HEK293 (cell line): ENCODE measurements around the gene PRDM11.

Experiments used
- CTCF ChIA-PET: fragments of 350-600 bp; formaldehyde crosslinking; extraction: SDS; loops from one replicate; lab custom pipeline; 2021; ENCODE audit warnings: antibody characterized with exemption; lab: Yijun Ruan, JAX
- POLR2A ChIA-PET: fragments of 300-600 bp; formaldehyde crosslinking; extraction: SDS; loops from one replicate; lab custom pipeline; 2020; ENCODE audit warnings: antibody characterized with exemption, inconsistent platforms; lab: Yijun Ruan, JAX
- H3K27ac ChIP-seq: fragments of 200-500 bp; sonication (Bioruptor generic); 2 replicates; pipeline ENCODE4 v1.5.1; 2014; ENCODE audit warnings: low read depth, low read length, control low read depth, inconsistent platforms; ENCODE audit errors: extremely low read depth
- H3K36me3 ChIP-seq, 2 experiments: fragments of 200-500 bp in 1 of 2; sonication (Bioruptor generic) in 1 of 2; 1 replicate in 1 of 2; 2 replicates in 1 of 2; pipeline ENCODE4 v1.5.1; 2014 to 2017; ENCODE audit warnings: inconsistent platforms in 2 of 2, low read length in 2 of 2; ENCODE audit not compliant: control insufficient read depth in 2 of 2, insufficient read depth in 1 of 2
- H3K4me1 ChIP-seq: fragments of 200-500 bp; sonication (Bioruptor generic); 2 replicates; pipeline ENCODE4 v1.5.1; 2014; ENCODE audit warnings: mild to moderate bottlenecking, low read length, inconsistent platforms; ENCODE audit not compliant: control insufficient read depth, insufficient read depth
- H3K4me3 ChIP-seq: 2 replicates; pipeline ENCODE4 v1.5.1; 2011; ENCODE audit warnings: low read depth, mild to moderate bottlenecking, control low read depth, low read length, moderate library complexity
- H3K9me3 ChIP-seq: fragments of 200-500 bp; sonication (Bioruptor generic); 2 replicates; pipeline ENCODE4 v1.5.1; 2014; ENCODE audit warnings: low read depth, low read length, inconsistent platforms; ENCODE audit not compliant: control insufficient read depth, insufficient read depth
- GFI1B ChIP-seq: fragments of 450-650 bp; formaldehyde crosslinking; IDR thresholded peaks from 2 replicates; pipeline ENCODE4 v1.5.1; 2016; ENCODE audit warnings: missing biosample characterization, missing genetic modification characterization
- GLI2 ChIP-seq: fragments of 450-650 bp; formaldehyde crosslinking; IDR thresholded peaks from 2 replicates; pipeline ENCODE4; 2017; ENCODE audit warnings: missing biosample characterization, missing genetic modification characterization, low read depth, borderline replicate concordance
- OVOL3 ChIP-seq: fragments of 450-650 bp; formaldehyde crosslinking; IDR thresholded peaks from 2 replicates; pipeline ENCODE4 v1.5.1; 2016; ENCODE audit warnings: missing biosample characterization, missing genetic modification characterization
- PRDM4 ChIP-seq: fragments of 450-650 bp; formaldehyde crosslinking; IDR thresholded peaks from 2 replicates; pipeline ENCODE4 v1.5.1; 2017; ENCODE audit warnings: missing biosample characterization, missing genetic modification characterization
- PRDM6 ChIP-seq: fragments of 450-650 bp; formaldehyde crosslinking; IDR thresholded peaks from 2 replicates; pipeline ENCODE4 v1.5.1; 2017; ENCODE audit warnings: missing biosample characterization, missing genetic modification characterization
- TCF7L2 ChIP-seq: IDR thresholded peaks from 2 replicates; pipeline ENCODE4 v1.6.1; 2011; ENCODE audit warnings: low read depth, mild to moderate bottlenecking, inconsistent platforms, low read length, moderate library complexity, borderline replicate concordance
- WT1 ChIP-seq: fragments of 450-650 bp; formaldehyde crosslinking; IDR thresholded peaks from 2 replicates; pipeline ENCODE4 v1.5.1; 2016; ENCODE audit warnings: missing biosample characterization, missing genetic modification characterization
- ZFP3 ChIP-seq: fragments of 450-650 bp; formaldehyde crosslinking; IDR thresholded peaks from 2 replicates; pipeline ENCODE4 v1.5.1; 2016; ENCODE audit warnings: low read depth, missing biosample characterization, missing genetic modification characterization
- ZFP41 ChIP-seq: fragments of 450-650 bp; formaldehyde crosslinking; IDR thresholded peaks from 2 replicates; pipeline ENCODE4 v1.5.1; 2016; ENCODE audit warnings: missing biosample characterization, missing genetic modification characterization, borderline replicate concordance
- ZNF10 ChIP-seq: fragments of 450-650 bp; formaldehyde crosslinking; IDR thresholded peaks from 2 replicates; pipeline ENCODE4 v1.5.1; 2017; ENCODE audit warnings: missing biosample characterization, missing genetic modification characterization
- ZNF16 ChIP-seq: fragments of 450-650 bp; formaldehyde crosslinking; IDR thresholded peaks from 2 replicates; pipeline ENCODE4 v1.5.1; 2016; ENCODE audit warnings: low read depth, missing biosample characterization, missing genetic modification characterization
- ZNF184 ChIP-seq: fragments of 450-650 bp; IDR thresholded peaks from 2 replicates; pipeline ENCODE4 v1.5.1; 2018; ENCODE audit warnings: missing biosample characterization, mild to moderate bottlenecking, missing genetic modification characterization
- ZNF19 ChIP-seq: fragments of 450-650 bp; formaldehyde crosslinking; IDR thresholded peaks from 2 replicates; pipeline ENCODE4; 2016; ENCODE audit warnings: missing biosample characterization, missing genetic modification characterization, low read depth
- ZNF280C ChIP-seq: fragments of 450-650 bp; formaldehyde crosslinking; IDR thresholded peaks from 2 replicates; pipeline ENCODE4 v1.5.1; 2016; ENCODE audit warnings: missing biosample characterization, missing genetic modification characterization
- ZNF362 ChIP-seq: fragments of 450-650 bp; formaldehyde crosslinking; IDR thresholded peaks from 2 replicates; pipeline ENCODE4 v1.5.1; 2016; ENCODE audit warnings: missing biosample characterization, missing genetic modification characterization
- ZNF366 ChIP-seq: fragments of 450-650 bp; formaldehyde crosslinking; conservative IDR thresholded peaks from 2 replicates; pipeline ENCODE4 v1.5.1; 2016; ENCODE audit warnings: missing biosample characterization, missing genetic modification characterization
- ZNF394 ChIP-seq: fragments of 450-650 bp; formaldehyde crosslinking; IDR thresholded peaks from 2 replicates; pipeline ENCODE4 v1.5.1; 2016; ENCODE audit warnings: missing biosample characterization, missing genetic modification characterization, mild to moderate bottlenecking, moderate library complexity, borderline replicate concordance
- ZNF555 ChIP-seq: fragments of 450-650 bp; formaldehyde crosslinking; conservative IDR thresholded peaks from 2 replicates; pipeline ENCODE4 v1.5.1; 2017; ENCODE audit warnings: missing biosample characterization, mild to moderate bottlenecking, missing genetic modification characterization, inconsistent platforms
- ZNF626 ChIP-seq: fragments of 450-650 bp; sonication (Bioruptor Pico); formaldehyde crosslinking; IDR thresholded peaks from 2 replicates; pipeline ENCODE4 v1.5.1; 2018; ENCODE audit warnings: missing biosample characterization, missing genetic modification characterization, inconsistent platforms
- ZNF658 ChIP-seq: fragments of 450-650 bp; formaldehyde crosslinking; IDR thresholded peaks from 2 replicates; pipeline ENCODE4; 2016; ENCODE audit warnings: missing biosample characterization, missing genetic modification characterization
- ZNF660 ChIP-seq: fragments of 450-650 bp; IDR thresholded peaks from 2 replicates; pipeline ENCODE4 v1.5.1; 2018; ENCODE audit warnings: missing biosample characterization, mild to moderate bottlenecking, missing genetic modification characterization
- ZNF777 ChIP-seq: fragments of 450-650 bp; formaldehyde crosslinking; IDR thresholded peaks from 2 replicates; pipeline ENCODE4 v1.5.1; 2017; ENCODE audit warnings: missing biosample characterization, missing genetic modification characterization, borderline replicate concordance
- ZNF791 ChIP-seq: fragments of 450-650 bp; formaldehyde crosslinking; IDR thresholded peaks from 2 replicates; pipeline ENCODE4 v1.5.1; 2016; ENCODE audit warnings: missing biosample characterization, missing genetic modification characterization
- ZNF837 ChIP-seq: fragments of 450-650 bp; formaldehyde crosslinking; IDR thresholded peaks from 2 replicates; pipeline ENCODE4 v1.5.1; 2016; ENCODE audit warnings: missing biosample characterization, missing genetic modification characterization
- TF ChIP-seq, protein P1 (sequence below): fragments of 450-650 bp; formaldehyde crosslinking; IDR thresholded peaks from 2 replicates; pipeline ENCODE4 v1.5.1; 2016; ENCODE audit warnings: missing biosample characterization, missing genetic modification characterization, low read depth
- TF ChIP-seq, protein P2 (sequence below): fragments of 450-650 bp; formaldehyde crosslinking; IDR thresholded peaks from 2 replicates; pipeline ENCODE4 v1.5.1; 2016; ENCODE audit warnings: missing biosample characterization, missing genetic modification characterization

Gene PRDM11

GRCh38 chr11:45208135-45208534, 61.7 kb downstream of the PRDM11 start (continued):
- TF ChIP-seq, protein P1, sequence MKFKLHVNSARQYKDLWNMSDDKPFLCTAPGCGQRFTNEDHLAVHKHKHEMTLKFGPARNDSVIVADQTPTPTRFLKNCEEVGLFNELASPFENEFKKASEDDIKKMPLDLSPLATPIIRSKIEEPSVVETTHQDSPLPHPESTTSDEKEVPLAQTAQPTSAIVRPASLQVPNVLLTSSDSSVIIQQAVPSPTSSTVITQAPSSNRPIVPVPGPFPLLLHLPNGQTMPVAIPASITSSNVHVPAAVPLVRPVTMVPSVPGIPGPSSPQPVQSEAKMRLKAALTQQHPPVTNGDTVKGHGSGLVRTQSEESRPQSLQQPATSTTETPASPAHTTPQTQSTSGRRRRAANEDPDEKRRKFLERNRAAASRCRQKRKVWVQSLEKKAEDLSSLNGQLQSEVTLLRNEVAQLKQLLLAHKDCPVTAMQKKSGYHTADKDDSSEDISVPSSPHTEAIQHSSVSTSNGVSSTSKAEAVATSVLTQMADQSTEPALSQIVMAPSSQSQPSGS: no peak
- no peak for TF ChIP-seq ZNF366 (tag by site-specific recombination)
- TF ChIP-seq WT1 (tag by site-specific recombination): no peak
- no peak for TF ChIP-seq ZNF19 (tag by site-specific recombination)
- no peak for TF ChIP-seq ZNF362 (tag by site-specific recombination)
- TF ChIP-seq TCF7L2: no peak
- TF ChIP-seq ZNF626: no peak
- no peak for TF ChIP-seq ZNF837 (tag by site-specific recombination)
- TF ChIP-seq OVOL3: no peak
- TF ChIP-seq, protein P2, sequence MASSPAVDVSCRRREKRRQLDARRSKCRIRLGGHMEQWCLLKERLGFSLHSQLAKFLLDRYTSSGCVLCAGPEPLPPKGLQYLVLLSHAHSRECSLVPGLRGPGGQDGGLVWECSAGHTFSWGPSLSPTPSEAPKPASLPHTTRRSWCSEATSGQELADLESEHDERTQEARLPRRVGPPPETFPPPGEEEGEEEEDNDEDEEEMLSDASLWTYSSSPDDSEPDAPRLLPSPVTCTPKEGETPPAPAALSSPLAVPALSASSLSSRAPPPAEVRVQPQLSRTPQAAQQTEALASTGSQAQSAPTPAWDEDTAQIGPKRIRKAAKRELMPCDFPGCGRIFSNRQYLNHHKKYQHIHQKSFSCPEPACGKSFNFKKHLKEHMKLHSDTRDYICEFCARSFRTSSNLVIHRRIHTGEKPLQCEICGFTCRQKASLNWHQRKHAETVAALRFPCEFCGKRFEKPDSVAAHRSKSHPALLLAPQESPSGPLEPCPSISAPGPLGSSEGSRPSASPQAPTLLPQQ (tag by site-specific recombination): no peak
- TF ChIP-seq ZNF777 (tag by site-specific recombination): no peak

DNA sequence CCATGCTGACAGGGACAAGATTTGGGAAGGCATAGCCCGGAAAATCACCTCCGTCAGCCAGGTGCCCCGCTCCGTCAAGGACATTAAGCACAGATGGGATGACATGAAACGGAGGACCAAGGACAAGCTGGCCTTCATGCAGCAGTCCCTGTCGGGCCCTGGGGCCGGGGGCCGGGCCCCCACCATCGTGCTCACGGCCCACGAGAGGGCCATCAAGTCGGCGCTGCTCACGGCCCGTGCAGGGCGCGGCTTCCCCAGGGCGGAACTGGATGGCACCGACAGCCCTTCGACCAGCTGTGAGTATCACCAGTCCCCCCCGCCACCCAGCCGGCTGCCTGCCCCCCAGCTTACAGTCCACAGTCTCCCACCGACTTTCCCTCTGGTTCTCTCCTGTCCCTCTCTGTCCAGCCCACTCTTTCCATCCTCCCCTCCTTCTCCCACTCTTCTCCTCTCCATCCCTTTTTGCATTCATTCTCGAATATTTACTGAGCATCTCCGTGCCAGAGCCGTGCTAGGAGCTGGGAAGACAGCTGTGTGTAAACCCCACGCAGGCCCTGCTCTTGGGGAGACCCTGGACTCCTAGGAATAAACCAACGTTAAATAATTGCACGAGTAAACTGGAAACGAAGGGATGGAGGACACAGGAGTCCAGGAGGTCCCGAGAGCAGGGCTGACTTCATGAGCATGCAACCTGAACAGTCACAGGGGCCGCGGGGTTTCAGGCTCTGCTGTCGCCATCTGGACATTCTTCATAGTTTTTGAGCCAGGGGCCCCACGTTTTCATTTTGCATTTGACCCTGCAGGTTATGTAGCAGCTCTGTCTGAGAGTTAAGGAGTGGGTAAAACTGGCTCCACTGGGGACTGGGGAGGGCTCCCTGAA, 62.8 kb downstream of the PRDM11 start:
- ChIA-PET POLR2A (no interaction called here), CTCF (interaction anchor here (0.6 kb wide), 2 partner anchors 68 to 1556 kb away, joined by 3 read pairs; no protein-coding TSS in a partner anchor)
- peaks cover 0 to 4% of the 10 kb centered on the region in 2 experiments; a peak in 1 of 3 replicates for H3K36me3 ChIP-seq
- H3K4me1 ChIP-seq: no peaks in the 10 kb centered on the region
- H3K9me3 ChIP-seq: no peaks in the 10 kb centered on the region
- H3K27ac ChIP-seq: no peak overlapping the region
- no peak overlapping the region for H3K4me3 ChIP-seq
- TF ChIP-seq ZNF555 (no peak), WT1 (tag by site-specific recombination) (no peak), ZNF660 (no peak), ZNF394 (no peak), PRDM4 (tag by site-specific recombination) (no peak), ZNF658 (no peak), ZNF791 (tag by site-specific recombination) (no peak), ZFP3 (tag by site-specific recombination) (no peak), ZNF16 (tag by site-specific recombination) (no peak), ZFP41 (tag by site-specific recombination) (no peak), GFI1B (tag by site-specific recombination) (no peak), ZNF280C (tag by site-specific recombination) (no peak), ZNF184 (tag by site-specific recombination) (no peak), ZNF10 (tag by site-specific recombination) (no peak), GLI2 (tag by site-specific recombination) (no peak), PRDM6 (no peak)
